ENCODE measurements around the gene SIRT2.

DNA sequence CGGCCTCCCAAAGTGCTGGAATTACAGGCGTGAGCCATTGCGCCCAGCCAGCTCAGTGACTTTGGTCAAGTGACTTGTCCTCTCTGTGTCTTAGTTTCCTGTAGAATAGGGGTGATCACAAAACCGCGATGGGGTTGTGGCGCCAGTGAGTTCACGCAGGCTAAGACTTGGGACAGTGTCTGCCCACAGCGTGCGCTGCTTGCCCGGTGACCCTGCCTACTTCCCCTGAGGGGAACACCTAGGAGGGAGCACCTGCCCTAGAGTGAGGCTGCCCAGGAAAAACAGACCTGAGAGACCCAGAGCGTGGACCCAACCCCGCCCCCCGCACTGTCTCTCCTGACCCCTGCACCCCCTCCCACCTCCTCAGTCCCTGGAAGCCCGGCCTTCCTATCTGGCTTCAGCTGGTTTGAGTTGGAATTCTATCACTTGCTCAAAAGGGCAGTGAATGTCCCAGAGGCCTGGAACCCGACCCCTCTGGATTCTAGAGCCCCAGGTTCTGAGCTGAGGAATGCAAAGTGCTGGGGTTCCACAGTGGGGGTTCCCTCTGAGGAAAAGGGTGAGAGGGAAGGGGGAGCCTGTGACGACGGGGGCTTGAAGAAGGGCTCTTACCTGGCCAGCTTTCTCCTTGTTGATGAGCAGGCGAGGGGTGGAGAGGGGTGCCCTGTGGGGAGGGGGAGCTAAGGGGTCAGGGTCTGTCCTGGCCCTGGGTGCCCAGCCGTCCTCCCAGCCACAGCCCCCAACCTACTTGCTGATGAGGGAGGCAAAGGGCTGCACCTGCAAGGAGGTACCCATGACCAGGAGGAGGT, 19.1 kb downstream of the SIRT2 start:
- TF ChIP-seq FOXP2 (optimal IDR thresholded peaks at IDR 0.05; ENCODE audit: control extremely low read depth, extremely low read length, insufficient read depth) (no peak), POLR2AphosphoS5 (IDR thresholded peaks at IDR 0.05; ENCODE audit: borderline replicate concordance, low read depth, low read length) (no peak), EZH2 (IDR thresholded peaks at IDR 0.05) (no peak)

All from SK-N-MC (cell line).